Effector memory CD8-positive, alpha-beta T cell (primary cell): Measurements from ENCODE around the gene TEX13C.

Source experiments
- ATAC-seq: fragments of 150-1000 bp; cut with Tn5 transposase; replicated peaks from 2 replicates; pipeline ENCODE4 v1.10.0; 2021; ENCODE audit warnings: mild to moderate bottlenecking, moderate library complexity
- DNase-seq, 3 experiments: peaks; one replicate each; pipeline ENCODE4 v3.0.0; 2021
- H3K27ac Mint-ChIP-seq, 2 donors: one replicate each; pipeline ENCODE4 v1.8.0; 2022; ENCODE audit warnings: mild to moderate bottlenecking in 2 of 2, mixed read lengths in 2 of 2, moderate library complexity in 2 of 2
- H3K27me3 Mint-ChIP-seq, 2 donors: one replicate each; pipeline ENCODE4 v1.8.0; 2022; ENCODE audit warnings: mixed read lengths in 2 of 2
- H3K36me3 Mint-ChIP-seq: one replicate; pipeline ENCODE4 v1.8.0; 2022; ENCODE audit warnings: mild to moderate bottlenecking, moderate library complexity, mixed read lengths; ENCODE audit not compliant: insufficient read depth
- H3K4me1 Mint-ChIP-seq, 2 donors: one replicate each; pipeline ENCODE4 v1.8.0; 2022; ENCODE audit warnings: low read depth in 2 of 2, mixed read lengths in 2 of 2
- H3K4me3 Mint-ChIP-seq, 2 donors: one replicate each; pipeline ENCODE4 v1.8.0; 2022; ENCODE audit warnings: mild to moderate bottlenecking in 2 of 2, mixed read lengths in 2 of 2, moderate library complexity in 2 of 2
- H3K9me3 Mint-ChIP-seq, 2 donors: one replicate each; pipeline ENCODE4 v1.8.0; 2022; ENCODE audit warnings: mixed read lengths in 2 of 2

Gene TEX13C

DNA sequence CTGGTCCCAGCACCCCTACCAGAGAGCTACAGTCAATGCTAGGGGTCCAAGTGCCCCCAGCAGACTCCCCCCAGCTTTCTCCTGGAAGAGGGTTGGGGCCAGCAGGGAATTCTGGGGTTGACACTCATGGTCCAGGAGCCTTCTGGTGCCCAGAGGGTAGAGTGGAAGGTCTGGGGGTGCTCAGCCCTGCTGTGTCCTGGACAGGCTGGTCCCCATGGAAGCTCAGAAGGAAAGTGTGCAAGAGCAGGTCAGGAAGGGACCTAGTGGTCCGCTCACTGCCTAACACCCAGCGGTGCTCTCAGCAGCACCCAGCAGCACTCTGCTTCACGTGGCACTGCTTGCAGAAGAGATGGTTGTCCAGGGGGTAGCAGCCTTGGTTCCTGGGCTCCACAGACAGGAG lies 6.9 kb downstream of the TEX13C start:
- Mint-ChIP-seq H3K27me3 (no peaks in the 10 kb centered on the region), H3K36me3 (no peaks in the 10 kb centered on the region), H3K4me3 (no peak overlapping the region), H3K4me1 (no peaks in the 10 kb centered on the region), H3K9me3 (no peaks in the 10 kb centered on the region), H3K27ac (no peak overlapping the region)
- DNase-seq (no peak), ATAC-seq (no peak)

DNA sequence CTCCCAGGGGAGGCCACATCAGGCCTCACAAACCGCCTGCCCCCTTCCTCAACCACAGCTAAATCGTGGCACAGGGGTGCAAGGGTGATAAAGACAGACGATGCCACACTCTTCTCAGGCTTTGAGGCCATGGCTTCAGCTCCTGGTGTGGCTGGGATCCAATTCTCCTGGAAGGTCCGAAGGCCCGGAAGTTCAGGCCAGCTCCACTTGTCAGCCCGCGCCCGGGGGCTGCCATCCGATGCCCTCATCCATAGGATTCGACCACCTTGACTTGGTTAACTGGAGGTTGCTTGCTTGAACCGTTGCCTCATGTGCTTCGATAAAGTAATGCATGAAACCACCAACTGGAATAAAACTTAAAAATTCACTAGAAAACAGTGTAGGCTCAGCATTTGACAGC lies 8.2 kb downstream of the TEX13C start:
- H3K27ac Mint-ChIP-seq, result no peak overlapping the region
- H3K4me1 Mint-ChIP-seq, result no peaks in the 10 kb centered on the region
- no peaks in the 10 kb centered on the region for H3K27me3 Mint-ChIP-seq
- no peak overlapping the region for H3K4me3 Mint-ChIP-seq
- H3K9me3 Mint-ChIP-seq, result no peaks in the 10 kb centered on the region
- DNase-seq (no peak), ATAC-seq (no peak)
- H3K36me3 Mint-ChIP-seq, result no peaks in the 10 kb centered on the region

DNA sequence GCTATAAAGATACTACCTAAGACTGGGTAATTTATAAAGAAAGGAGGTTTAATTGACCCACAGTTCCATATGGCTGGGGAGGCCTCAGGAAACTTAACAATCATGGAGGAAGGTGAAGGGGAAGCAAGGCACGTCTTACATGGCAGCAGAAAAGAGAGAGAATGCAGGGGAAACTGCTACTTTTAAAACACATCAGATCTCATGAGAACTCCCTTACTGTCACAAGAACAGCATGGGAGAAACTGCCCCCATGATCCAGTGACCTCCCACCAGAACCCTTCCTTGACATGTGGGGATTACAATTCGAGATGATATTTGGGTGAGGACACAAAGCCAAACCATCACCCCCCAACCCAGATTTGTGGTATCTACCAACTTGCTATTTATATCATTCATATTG lies 13.9 kb downstream of the TEX13C start:
- DNase-seq (no peak), ATAC-seq (no peak)
- no peaks in the 10 kb centered on the region for H3K36me3 Mint-ChIP-seq
- H3K4me1 Mint-ChIP-seq, result no peaks in the 10 kb centered on the region
- H3K27me3 Mint-ChIP-seq, result no peaks in the 10 kb centered on the region
- no peaks in the 10 kb centered on the region for H3K9me3 Mint-ChIP-seq
- H3K27ac Mint-ChIP-seq, result no peak overlapping the region
- H3K4me3 Mint-ChIP-seq, result no peak overlapping the region

DNA sequence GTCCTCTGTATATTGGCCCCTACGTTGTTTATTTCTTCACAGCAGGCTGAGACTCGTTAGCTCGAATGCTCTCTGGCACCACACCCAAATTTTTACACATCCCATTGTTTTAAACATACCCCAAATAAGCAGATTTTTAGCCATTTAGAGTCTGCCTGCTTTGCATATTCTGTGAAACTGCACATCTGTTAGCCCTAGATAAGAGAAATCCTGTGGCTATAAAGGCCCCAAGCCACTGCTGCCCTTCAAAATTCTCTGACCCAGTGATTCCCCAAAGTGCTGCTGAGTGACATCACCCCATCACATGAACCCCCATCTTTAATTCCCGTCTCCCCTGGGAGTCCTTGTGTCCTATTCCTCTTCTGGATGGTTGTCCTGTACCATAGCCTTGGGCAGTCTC lies 20.8 kb downstream of the TEX13C start:
- no peaks in the 10 kb centered on the region for H3K4me1 Mint-ChIP-seq
- no peaks in the 10 kb centered on the region for H3K36me3 Mint-ChIP-seq
- no peak overlapping the region for H3K4me3 Mint-ChIP-seq
- H3K9me3 Mint-ChIP-seq, result no peaks in the 10 kb centered on the region
- no peaks in the 10 kb centered on the region for H3K27me3 Mint-ChIP-seq
- DNase-seq, result no peak
- H3K27ac Mint-ChIP-seq, result no peak overlapping the region
- no peak for ATAC-seq

- DNase-seq, result no peak
- Mint-ChIP-seq H3K4me3 (no peak overlapping the region), H3K27me3 (no peaks in the 10 kb centered on the region), H3K36me3 (no peaks in the 10 kb centered on the region), H3K27ac (no peak overlapping the region), H3K9me3 (no peaks in the 10 kb centered on the region), H3K4me1 (no peaks in the 10 kb centered on the region)
- ATAC-seq, result no peak
Measured at GRCh38 chrX:125374169-125374568, 54.5 kb downstream of the TEX13C start.
